ES-I3 (cell line): ENCODE measurements around the gene FAHD1.
"Not testable (repeated sequence)": the region's sequence is repeated elsewhere in the genome, so short reads cannot be mapped to it uniquely, and the experiment has no call there.

Experiments used
- H3K36me3 ChIP-seq: 2 replicates; pipeline ENCODE4 v1.6.1; 2013; ENCODE audit warnings: mild to moderate bottlenecking, low read length, control low read depth, moderate library complexity; ENCODE audit not compliant: insufficient read depth
- H3K4me1 ChIP-seq: 2 replicates; pipeline ENCODE4 v1.6.1; 2013; ENCODE audit warnings: mild to moderate bottlenecking, control low read depth, low read length; ENCODE audit not compliant: insufficient read depth
- H3K9ac ChIP-seq: 2 replicates; pipeline ENCODE4 v1.6.1; 2013; ENCODE audit warnings: low read depth, mild to moderate bottlenecking, low read length, moderate library complexity
- H3K9me3 ChIP-seq: 2 replicates; pipeline ENCODE4 v1.6.1; 2013; ENCODE audit warnings: mild to moderate bottlenecking, low read length, moderate library complexity; ENCODE audit not compliant: control insufficient read depth, insufficient read depth

Gene FAHD1

GRCh38 chr16:1863681-1864460 is 36.9 kb downstream of the FAHD1 start:
- Histone ChIP-seq H3K4me1 (no peaks in the 10 kb centered on the region), H3K9me3 (no peaks in the 10 kb centered on the region), H3K9ac (no peak overlapping the region), H3K36me3 (no peaks in the 10 kb centered on the region)

GRCh38 chr16:1865902-1866690 is 39.1 kb downstream of the FAHD1 start:
- H3K36me3 ChIP-seq: no peaks in the 10 kb centered on the region
- no peak overlapping the region for H3K9ac ChIP-seq

GRCh38 chr16:1870365-1871082 is 43.5 kb downstream of the FAHD1 start:
- Histone ChIP-seq H3K9ac (no peak overlapping the region), H3K36me3 (no peaks in the 10 kb centered on the region), H3K9me3 (no peaks in the 10 kb centered on the region), H3K4me1 (no peaks in the 10 kb centered on the region)

More at GRCh38 chr16:1865902-1866690, 39.1 kb downstream of the FAHD1 start:
- Histone ChIP-seq H3K4me1 (no peaks in the 10 kb centered on the region), H3K9me3 (no peaks in the 10 kb centered on the region)

GRCh38 chr16:1871974-1872635 is 45.1 kb downstream of the FAHD1 start, which contains the start of gene MEIOB:
MEIOB (minus strand) TSS chr16:1872164; CDS start chr16:1868175, 3,989 bp downstream.
- Histone ChIP-seq H3K4me1 (no peaks in the 10 kb centered on the region), H3K36me3 (no peaks in the 10 kb centered on the region), H3K9ac (peak within 1 kb of the TSS; percentile 72), H3K9me3 (no peaks in the 10 kb centered on the region)

GRCh38 chr16:1874854-1875253 is 47.8 kb downstream of the FAHD1 start:
- Histone ChIP-seq H3K9me3 (no peaks in the 10 kb centered on the region), H3K36me3 (no peaks in the 10 kb centered on the region), H3K9ac (no peak overlapping the region), H3K4me1 (no peaks in the 10 kb centered on the region)

- H3K9ac ChIP-seq, H3K36me3 ChIP-seq, H3K9me3 ChIP-seq, H3K4me1 ChIP-seq: not testable (repeated sequence)
These were observed 49.1 kb downstream of the FAHD1 start for GRCh38 chr16:1876066-1876465.

- H3K4me1 ChIP-seq: no peaks in the 10 kb centered on the region
- no peak overlapping the region for H3K9ac ChIP-seq
- H3K9me3 ChIP-seq: no peaks in the 10 kb centered on the region
- no peaks in the 10 kb centered on the region for H3K36me3 ChIP-seq
These were observed 49.5 kb downstream of the FAHD1 start for GRCh38 chr16:1876468-1876867.

- H3K9ac ChIP-seq: no peak overlapping the region
- H3K9me3 ChIP-seq: no peaks in the 10 kb centered on the region
- H3K4me1 ChIP-seq: no peaks in the 10 kb centered on the region
- H3K36me3 ChIP-seq: no peaks in the 10 kb centered on the region
These were observed 50.1 kb downstream of the FAHD1 start for GRCh38 chr16:1877089-1877488.

GRCh38 chr16:1877804-1878203 is 50.8 kb downstream of the FAHD1 start:
- Histone ChIP-seq H3K36me3 (no peaks in the 10 kb centered on the region), H3K4me1 (no peaks in the 10 kb centered on the region), H3K9ac (no peak overlapping the region), H3K9me3 (no peaks in the 10 kb centered on the region)

- no peaks in the 10 kb centered on the region for H3K36me3 ChIP-seq
- H3K9ac ChIP-seq: no peak overlapping the region
- H3K4me1 ChIP-seq: no peaks in the 10 kb centered on the region
- H3K9me3 ChIP-seq: no peaks in the 10 kb centered on the region
These were observed 51.2 kb downstream of the FAHD1 start for GRCh38 chr16:1878256-1878655.
